Astrocyte (in vitro differentiated cells and primary cell): Measurements from ENCODE around the gene SPSB3. TPM values are rescaled to one million over a fixed set of nuclear protein-coding genes. Genes with fewer than 3 reads are reported as not detected.
A peak's percentile ranks its signal among the peaks of the same experiment; 100 is the strongest.

ENCODE experiments used
- microRNA-seq: library from miRNA; unstranded; fragments of <30 nt; microRNA quantifications from one replicate; pipeline ENCODE4 v1.2.0, GENCODE V29; 2020
- total RNA-seq: library from RNA; stranded (reverse); gene quantifications from 2 replicates; pipeline ENCODE4 v1.2.1, GENCODE V29; 2021

The SPSB3 gene
- total RNA-seq, 1 donor from 2014 or later, result 23.3 TPM

Small RNA genes within 50 kb of the gene (microRNA-seq; reads per million reads assigned to microRNA genes)
- 17.0 reads per million, percentile 44 among the genes with 10 or more reads in this experiment for gene MIR3177

Other genes with a start within 250 kb of the SPSB3 start
- not detected in 2 replicates for gene TMEM204, start 248.9 kb downstream of the SPSB3 start, total RNA-seq
- 15.7 and 16.3 TPM in 2 replicates for gene IFT140, start 170.5 kb downstream of the SPSB3 start, total RNA-seq
- gene CRAMP1, start 170.2 kb downstream of the SPSB3 start, total RNA-seq, result 15.7 and 18.0 TPM in 2 replicates
- gene JPT2, start 104.3 kb downstream of the SPSB3 start, total RNA-seq, result 122 and 143 TPM in 2 replicates
- 85.5 and 92.4 TPM in 2 replicates for gene MAPK8IP3, start 76.4 kb downstream of the SPSB3 start, total RNA-seq
- 36.3 and 42.7 TPM in 2 replicates for gene NME3, start 11.0 kb downstream of the SPSB3 start, total RNA-seq
- 21.4 and 23.3 TPM in 2 replicates for gene EME2, start 9.8 kb downstream of the SPSB3 start, total RNA-seq
- gene MRPS34, start 9.4 kb downstream of the SPSB3 start, total RNA-seq, result 74.0 and 80.2 TPM in 2 replicates
- gene NUBP2, start 389 bp upstream of the SPSB3 start, total RNA-seq, result 41.4 and 45.2 TPM in 2 replicates
- not detected in 2 replicates for gene IGFALS, start 11.1 kb upstream of the SPSB3 start, total RNA-seq
- 35.9 and 36.9 TPM in 2 replicates for gene HAGH, start 44.3 kb upstream of the SPSB3 start, total RNA-seq
- 24.0 and 25.8 TPM in 2 replicates for gene FAHD1, start 44.6 kb upstream of the SPSB3 start, total RNA-seq
- 0.16 TPM in 1 of 2 replicates, not detected in the other for gene MEIOB, start 89.6 kb upstream of the SPSB3 start, total RNA-seq
- not detected in 2 replicates for gene HS3ST6, start 135.8 kb upstream of the SPSB3 start, total RNA-seq
- 23.7 and 25.8 TPM in 2 replicates for gene MSRB1, start 160.6 kb upstream of the SPSB3 start, total RNA-seq
- gene RPL3L, start 172.1 kb upstream of the SPSB3 start, total RNA-seq, result not detected in 2 replicates
- gene NDUFB10, start 177.0 kb upstream of the SPSB3 start, total RNA-seq, result 149 and 153 TPM in 2 replicates
- 2,350 and 2,534 TPM in 2 replicates for gene RPS2, start 182.3 kb upstream of the SPSB3 start, total RNA-seq
- gene RNF151, start 184.3 kb upstream of the SPSB3 start, total RNA-seq, result not detected in 2 replicates
- 24.4 and 28.5 TPM in 2 replicates for gene TBL3, start 189.5 kb upstream of the SPSB3 start, total RNA-seq
- gene NOXO1, start 198.9 kb upstream of the SPSB3 start, total RNA-seq, result 0.89 TPM in 1 of 2 replicates, not detected in the other
- gene GFER, start 201.6 kb upstream of the SPSB3 start, total RNA-seq, result 30.4 and 32.1 TPM in 2 replicates
- 4.8 and 6.0 TPM in 2 replicates for gene SYNGR3, start 207.4 kb upstream of the SPSB3 start, total RNA-seq
- gene ZNF598, start 227.2 kb upstream of the SPSB3 start, total RNA-seq, result 46.0 and 50.0 TPM in 2 replicates
- gene NPW, start 237.2 kb upstream of the SPSB3 start, total RNA-seq, result 2.1 and 2.9 TPM in 2 replicates
- gene NHERF2, start 244.3 kb upstream of the SPSB3 start, total RNA-seq, result 92.5 and 106 TPM in 2 replicates